ENCODE data around the gene PLBD1.

Gene PLBD1

DNA sequence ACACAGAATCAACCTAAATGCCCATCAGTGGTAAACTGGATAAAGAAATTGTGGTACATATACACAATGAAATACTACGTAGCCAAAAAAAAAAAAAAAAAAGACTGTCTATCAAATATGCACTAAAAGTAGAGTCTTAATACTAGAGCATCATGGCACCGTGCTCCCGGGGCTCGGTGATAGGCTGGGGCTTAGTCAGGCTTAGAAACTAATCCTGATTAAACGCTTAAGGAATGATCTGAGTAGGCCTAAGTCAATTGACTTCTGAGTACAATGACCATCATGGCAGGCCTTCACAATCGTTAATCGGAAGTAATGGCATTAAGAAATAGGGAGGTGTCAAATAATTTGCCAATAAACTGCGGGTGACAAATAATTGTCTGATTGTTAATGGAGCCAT, 9.7 kb downstream of the PLBD1 start:
- no peak for TF ChIP-seq EZH2 (IDR thresholded peaks at IDR 0.05; ENCODE audit: borderline replicate concordance, low read length)
- TF ChIP-seq, protein P1, sequence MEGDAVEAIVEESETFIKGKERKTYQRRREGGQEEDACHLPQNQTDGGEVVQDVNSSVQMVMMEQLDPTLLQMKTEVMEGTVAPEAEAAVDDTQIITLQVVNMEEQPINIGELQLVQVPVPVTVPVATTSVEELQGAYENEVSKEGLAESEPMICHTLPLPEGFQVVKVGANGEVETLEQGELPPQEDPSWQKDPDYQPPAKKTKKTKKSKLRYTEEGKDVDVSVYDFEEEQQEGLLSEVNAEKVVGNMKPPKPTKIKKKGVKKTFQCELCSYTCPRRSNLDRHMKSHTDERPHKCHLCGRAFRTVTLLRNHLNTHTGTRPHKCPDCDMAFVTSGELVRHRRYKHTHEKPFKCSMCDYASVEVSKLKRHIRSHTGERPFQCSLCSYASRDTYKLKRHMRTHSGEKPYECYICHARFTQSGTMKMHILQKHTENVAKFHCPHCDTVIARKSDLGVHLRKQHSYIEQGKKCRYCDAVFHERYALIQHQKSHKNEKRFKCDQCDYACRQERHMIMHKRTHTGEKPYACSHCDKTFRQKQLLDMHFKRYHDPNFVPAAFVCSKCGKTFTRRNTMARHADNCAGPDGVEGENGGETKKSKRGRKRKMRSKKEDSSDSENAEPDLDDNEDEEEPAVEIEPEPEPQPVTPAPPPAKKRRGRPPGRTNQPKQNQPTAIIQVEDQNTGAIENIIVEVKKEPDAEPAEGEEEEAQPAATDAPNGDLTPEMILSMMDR (IDR thresholded peaks at IDR 0.05; ENCODE audit: low read length): no peak
- Histone ChIP-seq H4K20me1 (ENCODE audit: insufficient read depth, low read length) (no peaks in the 10 kb centered on the region), H3F3A (ENCODE audit: insufficient read depth, low read length) (no peaks in the 10 kb centered on the region), H3K4me2 (ENCODE audit: low read length) (no peak overlapping the region), H3K27me3 (ENCODE audit: insufficient read depth, low read length) (no peaks in the 10 kb centered on the region), H3K27ac (ENCODE audit: low read depth, low read length, poor library complexity, severe bottlenecking) (peak overlapping the region; percentile 57), H2AFZ (ENCODE audit: low read length) (no peak overlapping the region), H3K36me3 (ENCODE audit: insufficient read depth, low read length) (no peaks in the 10 kb centered on the region; the same call in 1 of the 2 replicates), H3K4me3 (ENCODE audit: low read depth, low read length, poor library complexity, severe bottlenecking) (no peak overlapping the region), H3K9me3 (ENCODE audit: low read length) (no peaks in the 10 kb centered on the region), H3K79me2 (ENCODE audit: insufficient read depth, low read length) (no peaks in the 10 kb centered on the region), H3K9me2 (ENCODE audit: low read depth, low read length) (no peaks in the 10 kb centered on the region), H3K4me1 (ENCODE audit: insufficient read depth, low read length, severe bottlenecking) (peaks cover 31% of the 10 kb centered on the region), H3K9ac (ENCODE audit: low read length) (no peak overlapping the region)

DNA sequence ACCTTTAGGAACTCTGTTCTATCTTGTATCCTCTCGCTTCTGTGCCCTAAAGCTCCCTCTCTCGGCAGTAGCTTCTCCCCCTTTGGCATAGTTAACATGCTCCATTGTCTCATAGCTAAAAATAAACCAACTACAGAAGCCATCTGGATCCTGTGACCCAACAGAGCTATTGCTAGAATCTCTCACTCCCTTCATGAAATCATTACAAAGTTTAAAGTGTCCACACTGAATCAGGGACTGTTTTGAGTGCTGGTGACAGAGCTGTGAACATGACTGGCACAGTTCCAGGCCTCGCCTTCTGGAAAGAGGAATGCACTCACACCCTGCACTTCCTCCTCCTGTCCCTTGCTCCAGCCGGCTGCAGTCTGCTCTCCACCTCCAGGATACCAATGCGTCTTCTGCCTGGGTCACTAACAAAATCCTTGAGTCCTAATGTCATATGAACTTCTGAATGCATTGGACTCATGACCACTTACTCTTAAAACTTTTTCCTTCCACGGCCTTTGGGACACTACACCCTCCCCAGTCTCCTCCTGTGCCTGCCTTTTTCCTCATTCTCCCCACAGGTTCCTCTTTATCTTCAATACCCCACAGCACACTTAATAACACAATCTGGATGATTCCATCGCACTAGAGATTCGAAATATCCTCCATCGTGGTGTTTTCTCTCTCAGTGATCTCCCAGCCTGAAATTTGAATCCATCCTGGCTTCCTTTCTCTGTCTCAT, 13.2 kb downstream of the PLBD1 start:
- Histone ChIP-seq H3K36me3 (ENCODE audit: insufficient read depth, low read length) (no peaks in the 10 kb centered on the region; the same call in 1 of the 2 replicates), H3K9me3 (ENCODE audit: low read length) (no peaks in the 10 kb centered on the region; the same call in 1 of the 2 replicates), H3K79me2 (ENCODE audit: insufficient read depth, low read length) (no peaks in the 10 kb centered on the region), H3K27me3 (ENCODE audit: insufficient read depth, low read length) (no peaks in the 10 kb centered on the region), H3K4me2 (ENCODE audit: low read length) (no peak overlapping the region), H2AFZ (ENCODE audit: low read length) (no peak overlapping the region), H3K27ac (ENCODE audit: low read depth, low read length, poor library complexity, severe bottlenecking) (no peak overlapping the region), H4K20me1 (ENCODE audit: insufficient read depth, low read length) (no peaks in the 10 kb centered on the region), H3K4me1 (ENCODE audit: insufficient read depth, low read length, severe bottlenecking) (peaks cover 13% of the 10 kb centered on the region), H3K9me2 (ENCODE audit: low read depth, low read length) (no peaks in the 10 kb centered on the region), H3K9ac (ENCODE audit: low read length) (no peak overlapping the region), H3K4me3 (ENCODE audit: low read depth, low read length, poor library complexity, severe bottlenecking) (no peak overlapping the region), H3F3A (ENCODE audit: insufficient read depth, low read length) (no peaks in the 10 kb centered on the region)
- TF ChIP-seq EZH2 (IDR thresholded peaks at IDR 0.05; ENCODE audit: borderline replicate concordance, low read length): no peak
- TF ChIP-seq, protein P1 (IDR thresholded peaks at IDR 0.05; ENCODE audit: low read length): no peak

DNA sequence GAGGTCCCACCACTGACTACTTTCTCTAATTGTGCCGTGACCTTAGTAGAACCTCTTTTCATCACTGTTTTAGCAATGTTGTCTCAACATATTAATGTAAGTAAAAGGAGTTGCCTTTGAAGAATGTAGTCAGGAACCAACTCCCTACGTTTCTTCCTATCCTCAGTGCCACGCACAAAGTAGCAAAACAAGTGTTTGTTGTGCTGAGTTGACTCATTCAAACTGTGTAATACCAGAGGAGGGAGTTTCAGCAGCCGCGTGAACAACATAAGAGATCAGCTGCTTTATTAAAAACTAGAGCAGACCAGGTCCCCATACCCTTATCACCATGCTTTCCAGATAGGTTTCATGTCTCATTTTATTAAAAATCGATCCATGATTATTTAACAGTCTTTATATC, 19.1 kb downstream of the PLBD1 start:
- H3F3A ChIP-seq (ENCODE audit: insufficient read depth, low read length): no peaks in the 10 kb centered on the region
- H3K9me2 ChIP-seq (ENCODE audit: low read depth, low read length): no peaks in the 10 kb centered on the region
- H3K9me3 ChIP-seq (ENCODE audit: low read length): no peaks in the 10 kb centered on the region; the same call in 1 of the 2 replicates
- H3K4me3 ChIP-seq (ENCODE audit: low read depth, low read length, poor library complexity, severe bottlenecking): no peak overlapping the region
- no peak for TF ChIP-seq EZH2 (IDR thresholded peaks at IDR 0.05; ENCODE audit: borderline replicate concordance, low read length)
- TF ChIP-seq, protein P1 (IDR thresholded peaks at IDR 0.05; ENCODE audit: low read length): no peak
- no peaks in the 10 kb centered on the region for H3K27me3 ChIP-seq (ENCODE audit: insufficient read depth, low read length)
- H4K20me1 ChIP-seq (ENCODE audit: insufficient read depth, low read length): no peaks in the 10 kb centered on the region
- H3K4me2 ChIP-seq (ENCODE audit: low read length): no peak overlapping the region
- H3K79me2 ChIP-seq (ENCODE audit: insufficient read depth, low read length): no peaks in the 10 kb centered on the region
- no peak overlapping the region for H3K9ac ChIP-seq (ENCODE audit: low read length)
- no peaks in the 10 kb centered on the region for H3K4me1 ChIP-seq (ENCODE audit: insufficient read depth, low read length, severe bottlenecking)
- no peak overlapping the region for H2AFZ ChIP-seq (ENCODE audit: low read length)
- H3K36me3 ChIP-seq (ENCODE audit: insufficient read depth, low read length): no peaks in the 10 kb centered on the region; the same call in 1 of the 2 replicates
- no peak overlapping the region for H3K27ac ChIP-seq (ENCODE audit: low read depth, low read length, poor library complexity, severe bottlenecking)

Measured in OCI-LY1 (cell line).